Fibroblast of lung (primary cell): ENCODE measurements around the gene PTPRZ1. TPM values are rescaled to one million over a fixed set of nuclear protein-coding genes. Genes with fewer than 3 reads are reported as not detected.

ENCODE experiments used
- DNase-seq, 2 donors: peaks; one replicate each; pipeline versions ENCODE4 v3.0.0 to v3.0.0-alpha.2; 2010; ENCODE audit warnings: low read depth in 2 of 2
- H2AFZ ChIP-seq: 2 replicates; pipeline ENCODE4 v1.5.1; 2012; ENCODE audit warnings: low read length, control low read depth, inconsistent platforms
- H3K27ac ChIP-seq: 2 replicates; pipeline ENCODE4 v1.5.1; 2011; ENCODE audit warnings: low read length, control low read depth; ENCODE audit not compliant: insufficient read depth
- H3K27me3 ChIP-seq: 2 replicates; pipeline ENCODE4 v1.5.1; 2011; ENCODE audit warnings: mild to moderate bottlenecking, low read length; ENCODE audit not compliant: control insufficient read depth, insufficient read depth
- H3K36me3 ChIP-seq: 2 replicates; pipeline ENCODE4 v1.5.1; 2011; ENCODE audit warnings: low read length; ENCODE audit not compliant: control insufficient read depth, insufficient read depth
- H3K4me1 ChIP-seq: 2 replicates; pipeline ENCODE4 v1.5.1; 2011; ENCODE audit warnings: low read length; ENCODE audit not compliant: control insufficient read depth, insufficient read depth; ENCODE audit errors: extremely low read depth
- H3K4me2 ChIP-seq: 2 replicates; pipeline ENCODE4 v1.5.1; 2011; ENCODE audit warnings: low read length, control low read depth; ENCODE audit not compliant: insufficient read depth; ENCODE audit errors: extremely low read depth
- H3K4me3 ChIP-seq, 4 experiments: fragments of 200-600 bp in 1 of 4; sonication (generic) in 1 of 4; replicated peaks in 1 of 4; 2 replicates each; pipeline ENCODE4 v1.5.1; 2011 to 2016; ENCODE audit warnings: low read length in 4 of 4, low read depth in 3 of 4, mild to moderate bottlenecking in 3 of 4, control low read depth in 2 of 4, inconsistent platforms in 1 of 4, mixed read lengths in 1 of 4; ENCODE audit not compliant: insufficient read depth in 1 of 4; ENCODE audit errors: control extremely low read depth in 1 of 4
- H3K79me2 ChIP-seq: 2 replicates; pipeline ENCODE4 v1.5.1; 2012; ENCODE audit warnings: mild to moderate bottlenecking, low read length, inconsistent platforms; ENCODE audit not compliant: control insufficient read depth, insufficient read depth
- H3K9ac ChIP-seq: 2 replicates; pipeline ENCODE4 v1.5.1; 2011; ENCODE audit warnings: mild to moderate bottlenecking, low read length, control low read depth; ENCODE audit not compliant: insufficient read depth
- H3K9me3 ChIP-seq: 2 replicates; pipeline ENCODE4 v1.5.1; 2012; ENCODE audit warnings: low read depth, low read length; ENCODE audit not compliant: control insufficient read depth, insufficient read depth
- H4K20me1 ChIP-seq: 2 replicates; pipeline ENCODE4 v1.5.1; 2011; ENCODE audit warnings: low read length; ENCODE audit not compliant: control insufficient read depth, insufficient read depth; ENCODE audit errors: extremely low read depth
- CTCF ChIP-seq, 2 donors: IDR thresholded peaks in 1 of 2; conservative IDR thresholded peaks in 1 of 2; 1 replicate in 1 of 2; 2 replicates in 1 of 2; pipeline ENCODE4 v1.5.1; 2011 to 2012; ENCODE audit warnings: low read length in 2 of 2, control low read depth in 1 of 2, inconsistent platforms in 1 of 2, low read depth in 1 of 2, mild to moderate bottlenecking in 1 of 2
- EZH2 ChIP-seq: IDR thresholded peaks from 2 replicates; pipeline ENCODE4 v1.5.1; 2012; ENCODE audit warnings: low read length, control low read depth, mild to moderate bottlenecking; ENCODE audit errors: missing control alignments
- polyA plus RNA-seq, 2 donors: library from polyadenylated mRNA; depleted of rRNA in 1 of 2; stranded (reverse) in 1 of 2; unstranded in 1 of 2; fragments of >200 nt; gene quantifications; 2 replicates each; pipeline ENCODE4 v1.2.1, GENCODE V29; 2011 to 2012; ENCODE audit warnings: missing spikeins in 1 of 2
- total RNA-seq: library from RNA; depleted of rRNA; stranded (reverse); fragments of >200 nt; gene quantifications from 2 replicates; pipeline ENCODE4 v1.2.1, GENCODE V29; 2014

PTPRZ1 gene
- total and polyA plus RNA-seq, 2 donors (not counting 1 experiment from before 2014, with no cell fraction given): 0.09 TPM; not detected in 1

GRCh38 chr7:122013630-122014029 is 140.7 kb downstream of the PTPRZ1 start:
- Histone ChIP-seq H3K9ac (no peak overlapping the region), H3K36me3 (no peaks in the 10 kb centered on the region), H3K4me2 (no peak overlapping the region), H3K79me2 (no peaks in the 10 kb centered on the region), H3K9me3 (no peaks in the 10 kb centered on the region), H3K4me1 (no peaks in the 10 kb centered on the region), H4K20me1 (no peaks in the 10 kb centered on the region), H2AFZ (no peak overlapping the region), H3K4me3 (no peak overlapping the region), H3K27ac (no peak overlapping the region), H3K27me3 (peaks cover 3% of the 10 kb centered on the region)
- no peak for DNase-seq
- TF ChIP-seq EZH2 (no peak), CTCF (conservative IDR thresholded peaks at IDR 0.05 in 1 of 2, IDR thresholded peaks at IDR 0.05 in 1 of 2; ENCODE audit: low read depth in 1 of 2, low read length in 2 of 2) (no peak)

GRCh38 chr7:122014697-122015096 is 141.7 kb downstream of the PTPRZ1 start:
- Histone ChIP-seq H3K4me3 (no peak overlapping the region), H3K36me3 (no peaks in the 10 kb centered on the region), H3K9ac (no peak overlapping the region), H4K20me1 (no peaks in the 10 kb centered on the region), H3K4me2 (no peak overlapping the region), H3K79me2 (no peaks in the 10 kb centered on the region), H3K9me3 (no peaks in the 10 kb centered on the region), H3K27me3 (peaks cover 3% of the 10 kb centered on the region), H3K27ac (no peak overlapping the region), H3K4me1 (no peaks in the 10 kb centered on the region), H2AFZ (no peak overlapping the region)
- TF ChIP-seq EZH2 (no peak), CTCF (conservative IDR thresholded peaks at IDR 0.05 in 1 of 2, IDR thresholded peaks at IDR 0.05 in 1 of 2; ENCODE audit: low read depth in 1 of 2, low read length in 2 of 2) (no peak)
- DNase-seq: peak in 1 of 2 donors; percentile 11

GRCh38 chr7:122018032-122018431 is 145.1 kb downstream of the PTPRZ1 start:
- Histone ChIP-seq H3K9ac (no peak overlapping the region), H3K4me3 (no peak overlapping the region), H4K20me1 (no peaks in the 10 kb centered on the region), H2AFZ (no peak overlapping the region), H3K27me3 (no peaks in the 10 kb centered on the region), H3K36me3 (no peaks in the 10 kb centered on the region), H3K4me1 (no peaks in the 10 kb centered on the region), H3K4me2 (no peak overlapping the region), H3K27ac (no peak overlapping the region), H3K79me2 (no peaks in the 10 kb centered on the region), H3K9me3 (no peaks in the 10 kb centered on the region)
- no peak for DNase-seq
- TF ChIP-seq EZH2 (no peak), CTCF (conservative IDR thresholded peaks at IDR 0.05 in 1 of 2, IDR thresholded peaks at IDR 0.05 in 1 of 2; ENCODE audit: low read depth in 1 of 2, low read length in 2 of 2) (no peak)
